GM12874 (cell line): ENCODE results near the gene SEMA5B.

Source experiments
- CTCF ChIP-seq: IDR thresholded peaks from 2 replicates; pipeline ENCODE4 v1.5.1; 2011; ENCODE audit warnings: low read depth, mild to moderate bottlenecking, control low read depth, low read length, moderate library complexity; ENCODE audit not compliant: insufficient read depth

Gene SEMA5B

GRCh38 chr3:122975163-122975923 is 52.2 kb downstream of the SEMA5B start:
- no peak for TF ChIP-seq CTCF

GRCh38 chr3:122974764-122975162 is 52.8 kb downstream of the SEMA5B start:
- no peak for TF ChIP-seq CTCF

- TF ChIP-seq CTCF = no peak
Observed at GRCh38 chr3:122973893-122974615, 53.5 kb downstream of the SEMA5B start.

- TF ChIP-seq CTCF = no peak
Observed at GRCh38 chr3:122972141-122972540, 55.4 kb downstream of the SEMA5B start.

- TF ChIP-seq CTCF = no peak
Observed at GRCh38 chr3:122969585-122970469, 57.7 kb downstream of the SEMA5B start.

- TF ChIP-seq CTCF = no peak
Observed at GRCh38 chr3:122967765-122968164, 59.8 kb downstream of the SEMA5B start.

GRCh38 chr3:122967356-122967755 is 60.2 kb downstream of the SEMA5B start:
- TF ChIP-seq CTCF = no peak
